Measurements from ENCODE around the gene STK16.

GRCh38 chr2:219199470-219200211 lies 45.6 kb upstream of the STK16 start:
- TF ChIP-seq TAF1 (conservative IDR thresholded peaks at IDR 0.05) (no peak), CTCF (IDR thresholded peaks at IDR 0.05; ENCODE audit: low read depth, low read length, missing input control) (no peak), MAX (IDR thresholded peaks at IDR 0.05) (no peak), ZBTB33 (IDR thresholded peaks at IDR 0.05) (no peak), REST (IDR thresholded peaks at IDR 0.05) (no peak)

Data from liver (tissue), 3 donors.